Measurements from ENCODE around the gene SLC25A26.
"Not testable (repeated sequence)": the region's sequence is repeated elsewhere in the genome, so short reads cannot be mapped to it uniquely, and the experiment has no call there.

Gene SLC25A26

GRCh38 chr3:66414846-66415245, 194.0 kb downstream of the SLC25A26 start:
- DNase-seq, result no peak

- no peak for DNase-seq
Measured at GRCh38 chr3:66415867-66416428, 195.1 kb downstream of the SLC25A26 start.

GRCh38 chr3:66416556-66417304, 195.9 kb downstream of the SLC25A26 start:
- DNase-seq, result no peak

GRCh38 chr3:66418475-66418931, 197.7 kb downstream of the SLC25A26 start:
- DNase-seq, result no peak

GRCh38 chr3:66419036-66419435, 198.2 kb downstream of the SLC25A26 start:
- DNase-seq, result no peak

- not testable (repeated sequence) for DNase-seq
Measured at GRCh38 chr3:66421144-66421543, 200.3 kb downstream of the SLC25A26 start.

- DNase-seq, result not testable (repeated sequence)
Measured at GRCh38 chr3:66421893-66422292, 201.1 kb downstream of the SLC25A26 start.

GRCh38 chr3:66423791-66424190, 203.0 kb downstream of the SLC25A26 start:
- DNase-seq, result no peak

GRCh38 chr3:66425032-66425431, 204.2 kb downstream of the SLC25A26 start:
- DNase-seq, result no peak

GRCh38 chr3:66425576-66426114, 204.8 kb downstream of the SLC25A26 start:
- DNase-seq, result no peak

GRCh38 chr3:66426135-66426534, 205.3 kb downstream of the SLC25A26 start:
- no peak for DNase-seq

GRCh38 chr3:66427352-66427751, 206.6 kb downstream of the SLC25A26 start:
- no peak for DNase-seq

GRCh38 chr3:66427951-66428474, 207.2 kb downstream of the SLC25A26 start:
- no peak for DNase-seq

All from NCI-H526 treated with DMSO at 0.1 percent for 48 hours (cell line).